Astrocyte of the spinal cord (primary cell): ENCODE data around the gene CIAO1.
A peak's percentile ranks its signal among the peaks of the same experiment; 100 is the strongest.

Source experiments
- DNase-seq: peaks from one replicate; pipeline ENCODE4 v3.0.0; 2011; ENCODE audit warnings: low read depth, low spot score
- H3K4me3 ChIP-seq: 2 replicates; pipeline ENCODE4 v1.5.1; 2011; ENCODE audit warnings: low read depth, mild to moderate bottlenecking, low read length, moderate library complexity
- in situ Hi-C: cut with HindIII; loops from 2 replicates; pipeline ENCODE4 v1.10.0; 2017; ENCODE audit warnings: low sequenced_read_pairs
- TF ChIP-seq, protein P1 (sequence below): IDR thresholded peaks from 2 replicates; pipeline ENCODE4 v1.5.1; 2012; ENCODE audit warnings: low read depth, mild to moderate bottlenecking, low read length, inconsistent platforms

CIAO1 gene

DNA sequence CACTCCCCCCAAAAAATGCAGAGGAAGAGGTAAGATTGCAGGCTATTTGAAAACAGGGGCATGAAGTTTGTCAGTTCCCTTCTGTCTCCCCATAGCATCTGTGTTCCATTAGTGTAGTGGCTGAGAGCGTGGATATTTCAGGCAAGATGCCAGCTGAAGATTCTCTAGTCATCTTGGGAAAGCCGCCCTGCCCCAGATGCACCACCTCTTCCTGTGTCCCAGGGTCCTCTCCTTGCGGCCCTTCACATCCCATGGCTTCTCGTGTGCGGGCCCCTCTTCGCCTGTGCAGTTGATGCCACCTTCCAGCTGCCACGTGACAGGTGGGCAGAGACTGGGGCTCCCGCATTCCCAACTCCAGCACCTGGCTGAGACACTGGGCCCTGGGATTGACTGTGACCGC, 16.4 kb upstream of the CIAO1 start:
- in situ Hi-C loops: no loop called here
- TF ChIP-seq, protein P1, sequence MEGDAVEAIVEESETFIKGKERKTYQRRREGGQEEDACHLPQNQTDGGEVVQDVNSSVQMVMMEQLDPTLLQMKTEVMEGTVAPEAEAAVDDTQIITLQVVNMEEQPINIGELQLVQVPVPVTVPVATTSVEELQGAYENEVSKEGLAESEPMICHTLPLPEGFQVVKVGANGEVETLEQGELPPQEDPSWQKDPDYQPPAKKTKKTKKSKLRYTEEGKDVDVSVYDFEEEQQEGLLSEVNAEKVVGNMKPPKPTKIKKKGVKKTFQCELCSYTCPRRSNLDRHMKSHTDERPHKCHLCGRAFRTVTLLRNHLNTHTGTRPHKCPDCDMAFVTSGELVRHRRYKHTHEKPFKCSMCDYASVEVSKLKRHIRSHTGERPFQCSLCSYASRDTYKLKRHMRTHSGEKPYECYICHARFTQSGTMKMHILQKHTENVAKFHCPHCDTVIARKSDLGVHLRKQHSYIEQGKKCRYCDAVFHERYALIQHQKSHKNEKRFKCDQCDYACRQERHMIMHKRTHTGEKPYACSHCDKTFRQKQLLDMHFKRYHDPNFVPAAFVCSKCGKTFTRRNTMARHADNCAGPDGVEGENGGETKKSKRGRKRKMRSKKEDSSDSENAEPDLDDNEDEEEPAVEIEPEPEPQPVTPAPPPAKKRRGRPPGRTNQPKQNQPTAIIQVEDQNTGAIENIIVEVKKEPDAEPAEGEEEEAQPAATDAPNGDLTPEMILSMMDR: no peak
- no peak overlapping the region for H3K4me3 ChIP-seq
- DNase-seq: peak; percentile 29

- TF ChIP-seq, protein P1: no peak
- in situ Hi-C loops: no loop called here
These were observed 15.8 kb upstream of the CIAO1 start for GRCh38 chr2:96250188-96250587.

DNA sequence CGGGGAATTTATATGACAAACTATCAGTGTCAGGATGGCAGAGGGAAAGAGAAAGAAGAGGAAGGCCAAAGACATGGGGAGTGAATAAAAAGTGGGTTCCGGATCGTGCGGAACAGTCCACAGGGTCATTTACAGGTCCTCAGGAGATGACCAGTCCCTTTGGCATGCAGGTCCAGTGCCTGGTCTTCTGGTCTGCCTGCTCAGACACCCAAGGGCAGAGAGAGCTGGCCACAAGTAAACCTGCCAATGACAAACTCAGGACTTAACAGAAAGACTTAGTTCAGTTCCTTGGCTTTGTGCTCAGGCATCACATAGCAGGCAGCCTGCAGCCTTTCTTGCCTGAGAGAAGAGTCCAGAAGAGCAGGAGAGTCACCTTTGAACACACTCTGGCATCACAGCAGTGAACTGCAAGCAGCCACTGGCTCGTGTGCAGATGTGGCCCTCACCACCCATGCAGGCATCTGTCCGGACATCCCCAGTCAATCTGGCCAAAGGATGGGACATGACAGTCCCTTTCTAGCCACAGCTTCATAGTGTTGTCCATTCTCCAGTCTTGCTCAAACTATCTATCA, 14.2 kb upstream of the CIAO1 start:
- H3K4me3 ChIP-seq: no peak overlapping the region
- DNase-seq: peak; percentile 97
- TF ChIP-seq, protein P1: no peak
- in situ Hi-C loops: no loop called here

More at GRCh38 chr2:96250188-96250587, 15.8 kb upstream of the CIAO1 start:
- no peak overlapping the region for H3K4me3 ChIP-seq
- DNase-seq: no peak

DNA sequence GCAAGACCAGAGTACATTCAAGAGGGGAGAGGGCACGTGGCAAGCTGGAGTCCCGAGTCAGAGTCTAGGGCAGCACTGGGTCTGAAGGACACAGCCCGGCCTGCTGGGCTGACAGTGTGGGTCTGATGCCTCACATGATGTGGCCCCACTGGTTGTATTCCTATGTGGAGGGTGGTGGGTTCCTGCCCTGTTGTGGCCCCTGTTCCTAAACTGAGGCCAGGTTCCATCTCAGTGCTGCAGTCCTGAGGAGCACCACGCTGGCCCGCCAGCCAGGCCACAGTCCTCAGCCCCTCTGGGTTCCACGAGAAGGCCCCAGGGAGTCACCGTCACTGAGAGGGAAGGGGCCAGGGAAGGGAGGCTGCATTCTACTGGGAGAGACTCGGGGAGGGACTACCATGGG, 13.5 kb upstream of the CIAO1 start:
- TF ChIP-seq, protein P1: no peak
- H3K4me3 ChIP-seq: no peak overlapping the region
- no peak for DNase-seq
- in situ Hi-C loops: no loop called here

GRCh38 chr2:96253006-96253405, 13.0 kb upstream of the CIAO1 start:
- in situ Hi-C loops: no loop called here
- H3K4me3 ChIP-seq: no peak overlapping the region

GRCh38 chr2:96254571-96254970, 11.5 kb upstream of the CIAO1 start:
- no peak overlapping the region for H3K4me3 ChIP-seq
- in situ Hi-C loops: no loop called here
- TF ChIP-seq, protein P1: no peak
- no peak for DNase-seq

More at GRCh38 chr2:96253006-96253405, 13.0 kb upstream of the CIAO1 start:
- TF ChIP-seq, protein P1: no peak
- DNase-seq: no peak
